ENCODE results near the gene DSCAML1. TPM values are rescaled to one million over a fixed set of nuclear protein-coding genes. Genes with fewer than 3 reads are reported as not detected.

DSCAML1 gene
- total and polyA plus RNA-seq, 4 donors, result 0.18 to 1.5 (median 1.1) TPM

- Histone ChIP-seq H3K27ac (ENCODE audit: low read depth in 1 of 2, low read length in 1 of 2) (no peak overlapping the region), H3K4me1 (ENCODE audit: control insufficient read depth in 5 of 5, insufficient read depth in 5 of 5, low read length in 5 of 5) (no peaks in the 10 kb centered on the region), H3K27me3 (ENCODE audit: control insufficient read depth in 3 of 3, insufficient read depth in 3 of 3, low read length in 2 of 3) (no peaks in the 10 kb centered on the region), H3K4me3 (no peak overlapping the region), H3K9ac (ENCODE audit: insufficient read depth in 1 of 2, low read length in 2 of 2) (no peak overlapping the region), H3K36me3 (ENCODE audit: control insufficient read depth in 4 of 4, insufficient read depth in 4 of 4, low read length in 4 of 4) (peaks cover 0 to 33% (median 7%) of the 10 kb centered on the region in 4 donors), H3K9me3 (ENCODE audit: control insufficient read depth in 4 of 4, insufficient read depth in 3 of 4, low read length in 3 of 4) (peaks cover 0 to 2% (median 0%) of the 10 kb centered on the region in 4 donors)
- WGBS, 2 donors, result 94 to 95% methylated on average over 8 of the region's 8 CpGs
- no peak for TF ChIP-seq CTCF (IDR thresholded peaks at IDR 0.05; ENCODE audit: control extremely low read depth, extremely low read depth)
- ATAC-seq (ENCODE audit: insufficient read depth, low FRiP score) (no peak), DNase-seq (no peak)
Measured at GRCh38 chr11:117412653-117413275, 384.3 kb downstream of the DSCAML1 start.

- no peak overlapping the region for H3K4me3 ChIP-seq
- WGBS, 2 donors, result 84 to 86% methylated on average over 10 of the region's 10 CpGs
- no peak for DNase-seq
- H3K27ac ChIP-seq (ENCODE audit: low read depth in 1 of 2, low read length in 1 of 2), result no peak overlapping the region
- no peak for TF ChIP-seq CTCF (IDR thresholded peaks at IDR 0.05; ENCODE audit: control extremely low read depth, extremely low read depth)
- H3K27me3 ChIP-seq (ENCODE audit: control insufficient read depth in 3 of 3, insufficient read depth in 3 of 3, low read length in 2 of 3), result no peaks in the 10 kb centered on the region
- no peak for ATAC-seq (ENCODE audit: insufficient read depth, low FRiP score)
- H3K9me3 ChIP-seq (ENCODE audit: control insufficient read depth in 4 of 4, insufficient read depth in 3 of 4, low read length in 3 of 4), result peaks cover 0 to 2% (median 0%) of the 10 kb centered on the region in 4 donors
- H3K9ac ChIP-seq (ENCODE audit: insufficient read depth in 1 of 2, low read length in 2 of 2), result no peak overlapping the region
- H3K4me1 ChIP-seq (ENCODE audit: control insufficient read depth in 5 of 5, insufficient read depth in 5 of 5, low read length in 5 of 5), result no peaks in the 10 kb centered on the region
- H3K36me3 ChIP-seq (ENCODE audit: control insufficient read depth in 4 of 4, insufficient read depth in 4 of 4, low read length in 4 of 4), result peaks cover 0 to 34% (median 7%) of the 10 kb centered on the region in 4 donors
Measured at GRCh38 chr11:117412176-117412575, 384.8 kb downstream of the DSCAML1 start.

- Histone ChIP-seq H3K36me3 (ENCODE audit: control insufficient read depth in 4 of 4, insufficient read depth in 4 of 4, low read length in 4 of 4) (peaks cover 0 to 36% (median 7%) of the 10 kb centered on the region in 4 donors), H3K9ac (ENCODE audit: insufficient read depth in 1 of 2, low read length in 2 of 2) (no peak overlapping the region), H3K27me3 (ENCODE audit: control insufficient read depth in 3 of 3, insufficient read depth in 3 of 3, low read length in 2 of 3) (no peaks in the 10 kb centered on the region), H3K27ac (ENCODE audit: low read depth in 1 of 2, low read length in 1 of 2) (no peak overlapping the region), H3K4me3 (no peak overlapping the region), H3K9me3 (ENCODE audit: control insufficient read depth in 4 of 4, insufficient read depth in 3 of 4, low read length in 3 of 4) (peaks cover 0 to 2% (median 0%) of the 10 kb centered on the region in 4 donors), H3K4me1 (ENCODE audit: control insufficient read depth in 5 of 5, insufficient read depth in 5 of 5, low read length in 5 of 5) (no peaks in the 10 kb centered on the region)
- ATAC-seq (ENCODE audit: insufficient read depth, low FRiP score), result no peak
- TF ChIP-seq CTCF (IDR thresholded peaks at IDR 0.05; ENCODE audit: control extremely low read depth, extremely low read depth), result no peak
- WGBS, 2 donors, result 81 to 93% methylated on average over 9 to 10 of the region's 10 CpGs
- no peak for DNase-seq
Measured at GRCh38 chr11:117411736-117412135, 385.3 kb downstream of the DSCAML1 start.
